OCI-LY1 (cell line): ENCODE results near the gene BAIAP2L2.

Experiments used
- H2AFZ ChIP-seq: fragments of 200-600 bp; sonication (generic), shearing (Covaris generic); 2 replicates; pipeline ENCODE4 v1.6.0; 2014; ENCODE audit warnings: antibody characterized with exemption, mild to moderate bottlenecking, low read length
- H3F3A ChIP-seq: fragments of 200-600 bp; sonication (generic), shearing (Covaris generic); 2 replicates; pipeline ENCODE4 v1.6.0; 2014; ENCODE audit warnings: mild to moderate bottlenecking, antibody characterized with exemption, low read length, moderate library complexity; ENCODE audit not compliant: insufficient read depth
- H3K27ac ChIP-seq: fragments of 200-600 bp; sonication (generic); 2 replicates; pipeline ENCODE4 v1.5.1; 2014; ENCODE audit warnings: low read length, mixed run types, mild to moderate bottlenecking, low read depth; ENCODE audit not compliant: poor library complexity, severe bottlenecking
- H3K27me3 ChIP-seq: fragments of 200-600 bp; sonication (generic); 2 replicates; pipeline ENCODE4 v1.6.0; 2014; ENCODE audit warnings: antibody characterized with exemption, mild to moderate bottlenecking, low read length, moderate library complexity; ENCODE audit not compliant: insufficient read depth
- H3K36me3 ChIP-seq: fragments of 200-600 bp; sonication (generic); 2 replicates; pipeline ENCODE4 v1.6.1; 2014; ENCODE audit warnings: mild to moderate bottlenecking, antibody characterized with exemption, low read length, moderate library complexity, mixed read lengths; ENCODE audit not compliant: insufficient read depth
- H3K4me1 ChIP-seq: fragments of 200-600 bp; sonication (generic); 2 replicates; pipeline ENCODE4 v1.5.1; 2014; ENCODE audit warnings: mild to moderate bottlenecking, low read length, moderate library complexity; ENCODE audit not compliant: insufficient read depth, severe bottlenecking
- H3K4me2 ChIP-seq: fragments of 200-600 bp; sonication (generic), shearing (Covaris generic); 2 replicates; pipeline ENCODE4 v1.6.1; 2014; ENCODE audit warnings: low read length
- H3K4me3 ChIP-seq: fragments of 200-600 bp; sonication (generic); 2 replicates; pipeline ENCODE4 v1.5.1; 2014; ENCODE audit warnings: low read length, low read depth, mild to moderate bottlenecking, mixed read lengths; ENCODE audit not compliant: poor library complexity, severe bottlenecking
- H3K79me2 ChIP-seq: fragments of 200-600 bp; shearing (Covaris generic); 2 replicates; pipeline ENCODE4 v1.6.1; 2016; ENCODE audit warnings: mixed run types, low read length, mixed read lengths; ENCODE audit not compliant: insufficient read depth
- H3K9ac ChIP-seq: fragments of 200-600 bp; sonication (generic), shearing (Covaris generic); 2 replicates; pipeline ENCODE4 v1.6.1; 2014; ENCODE audit warnings: mild to moderate bottlenecking, low read length, mixed read lengths
- H3K9me2 ChIP-seq: fragments of 200-600 bp; sonication (generic), shearing (Covaris generic); 2 replicates; pipeline ENCODE4 v1.6.1; 2014; ENCODE audit warnings: low read depth, mild to moderate bottlenecking, low read length, mixed read lengths
- H3K9me3 ChIP-seq: fragments of 200-600 bp; shearing (Covaris generic); 2 replicates; pipeline ENCODE4 v1.6.1; 2014; ENCODE audit warnings: low read length, mixed read lengths
- H4K20me1 ChIP-seq: fragments of 200-600 bp; sonication (generic), shearing (Covaris generic); 2 replicates; pipeline ENCODE4 v1.6.0; 2016; ENCODE audit warnings: mild to moderate bottlenecking, low read length; ENCODE audit not compliant: insufficient read depth
- EZH2 ChIP-seq: fragments of 200-600 bp; sonication (generic), shearing (Covaris generic); IDR thresholded peaks from 2 replicates; pipeline ENCODE4 v1.8.0; 2017; ENCODE audit warnings: borderline replicate concordance, mixed run types, mild to moderate bottlenecking, antibody characterized with exemption, low read length, moderate library complexity, mixed read lengths
- TF ChIP-seq, protein P1 (sequence below): fragments of 200-600 bp; sonication (generic), shearing (Covaris generic); IDR thresholded peaks from 2 replicates; pipeline ENCODE4 v1.5.1; 2017; ENCODE audit warnings: mild to moderate bottlenecking, antibody characterized with exemption, low read length, moderate library complexity, mixed read lengths

Gene BAIAP2L2

DNA sequence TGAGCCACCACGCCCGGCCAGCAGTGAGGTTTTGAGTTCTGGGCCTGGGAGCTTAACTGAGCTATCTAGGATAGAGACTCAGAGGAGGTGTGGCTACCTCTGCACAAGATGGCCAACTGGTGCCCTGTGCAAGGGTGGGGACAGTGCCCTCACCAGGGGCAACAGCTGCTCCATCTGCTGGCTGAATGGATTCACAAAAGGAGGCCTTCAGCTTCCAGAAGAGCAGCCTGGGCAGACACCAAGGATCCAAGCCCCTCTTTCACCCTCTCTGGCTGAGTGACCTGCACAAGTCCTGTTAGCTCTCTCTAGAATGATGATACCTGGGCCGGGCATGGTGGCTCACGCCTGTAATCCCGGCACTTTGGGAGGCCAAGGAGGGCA lies 33.5 kb upstream of the BAIAP2L2 start:
- H3K79me2 ChIP-seq, result no peaks in the 10 kb centered on the region
- no peaks in the 10 kb centered on the region for H3K9me3 ChIP-seq
- H2AFZ ChIP-seq, result no peak overlapping the region
- H3K27me3 ChIP-seq, result no peaks in the 10 kb centered on the region
- H4K20me1 ChIP-seq, result no peaks in the 10 kb centered on the region
- no peak overlapping the region for H3K4me3 ChIP-seq
- no peak overlapping the region for H3K27ac ChIP-seq
- H3K4me2 ChIP-seq, result no peak overlapping the region
- no peaks in the 10 kb centered on the region for H3K9me2 ChIP-seq
- H3F3A ChIP-seq, result no peaks in the 10 kb centered on the region
- H3K36me3 ChIP-seq, result peaks cover 8% of the 10 kb centered on the region
- H3K9ac ChIP-seq, result no peak overlapping the region
- H3K4me1 ChIP-seq, result peaks cover 5% of the 10 kb centered on the region
- TF ChIP-seq EZH2, result no peak
- TF ChIP-seq, protein P1, sequence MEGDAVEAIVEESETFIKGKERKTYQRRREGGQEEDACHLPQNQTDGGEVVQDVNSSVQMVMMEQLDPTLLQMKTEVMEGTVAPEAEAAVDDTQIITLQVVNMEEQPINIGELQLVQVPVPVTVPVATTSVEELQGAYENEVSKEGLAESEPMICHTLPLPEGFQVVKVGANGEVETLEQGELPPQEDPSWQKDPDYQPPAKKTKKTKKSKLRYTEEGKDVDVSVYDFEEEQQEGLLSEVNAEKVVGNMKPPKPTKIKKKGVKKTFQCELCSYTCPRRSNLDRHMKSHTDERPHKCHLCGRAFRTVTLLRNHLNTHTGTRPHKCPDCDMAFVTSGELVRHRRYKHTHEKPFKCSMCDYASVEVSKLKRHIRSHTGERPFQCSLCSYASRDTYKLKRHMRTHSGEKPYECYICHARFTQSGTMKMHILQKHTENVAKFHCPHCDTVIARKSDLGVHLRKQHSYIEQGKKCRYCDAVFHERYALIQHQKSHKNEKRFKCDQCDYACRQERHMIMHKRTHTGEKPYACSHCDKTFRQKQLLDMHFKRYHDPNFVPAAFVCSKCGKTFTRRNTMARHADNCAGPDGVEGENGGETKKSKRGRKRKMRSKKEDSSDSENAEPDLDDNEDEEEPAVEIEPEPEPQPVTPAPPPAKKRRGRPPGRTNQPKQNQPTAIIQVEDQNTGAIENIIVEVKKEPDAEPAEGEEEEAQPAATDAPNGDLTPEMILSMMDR, result no peak

DNA sequence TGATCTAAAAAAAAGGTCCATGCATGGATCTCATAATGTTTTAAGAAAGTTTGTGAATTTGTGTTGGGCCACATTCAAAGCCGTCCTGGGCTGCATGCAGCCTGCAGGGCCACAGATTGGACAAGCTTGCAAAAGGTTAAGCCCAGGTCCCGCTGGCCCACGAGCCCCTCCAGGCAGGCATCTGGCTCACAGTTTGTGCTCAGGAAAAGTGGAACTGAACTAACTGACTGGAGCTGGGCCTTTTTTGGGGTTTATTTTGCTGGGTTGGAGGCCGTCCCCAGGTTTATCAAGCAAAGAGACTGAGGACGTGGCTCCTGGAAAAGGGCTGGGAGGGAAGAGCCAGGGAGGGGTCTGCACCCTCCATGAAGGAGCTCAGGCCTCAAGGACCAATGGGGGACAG lies 32.1 kb upstream of the BAIAP2L2 start:
- Histone ChIP-seq H3K4me2 (no peak overlapping the region), H3K27ac (no peak overlapping the region)

DNA sequence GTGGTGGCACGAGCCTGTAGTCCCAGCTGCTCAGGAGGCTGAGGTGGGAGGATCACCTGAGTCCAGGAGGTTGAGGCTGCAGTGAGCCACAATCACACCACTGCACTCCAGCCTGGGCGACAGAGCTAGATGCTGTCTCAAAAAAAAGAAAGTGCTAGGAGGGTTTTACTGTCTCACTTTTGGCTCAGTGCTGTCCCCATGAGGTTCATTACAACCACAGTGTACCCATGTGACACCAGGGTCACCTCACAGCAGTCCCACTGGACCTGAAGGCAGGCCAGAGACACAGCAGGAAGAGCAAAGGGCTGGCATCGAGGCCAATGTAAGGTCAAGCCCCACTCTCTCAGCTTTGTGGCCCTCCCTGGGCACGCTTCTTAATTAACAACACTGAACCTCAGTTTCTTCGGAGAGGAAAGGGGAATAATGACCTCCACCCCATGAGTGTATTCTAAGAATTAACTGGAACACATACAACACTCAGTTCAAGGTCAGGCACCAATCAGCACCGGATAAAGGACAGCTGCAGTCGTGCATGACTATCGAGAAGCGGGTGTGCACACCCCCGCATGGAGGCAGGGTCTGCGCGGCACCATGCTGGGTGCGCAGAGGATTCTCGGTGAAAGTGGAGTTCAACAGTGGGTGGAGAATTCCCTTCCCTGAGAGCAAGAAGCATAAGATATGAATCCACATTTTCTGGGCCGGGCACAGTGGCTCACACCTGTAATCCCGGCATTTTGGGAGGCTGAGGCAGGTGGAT lies 30.9 kb upstream of the BAIAP2L2 start:
- Histone ChIP-seq H3K9me2 (no peaks in the 10 kb centered on the region), H3K9ac (no peak overlapping the region), H3F3A (no peaks in the 10 kb centered on the region), H3K79me2 (no peaks in the 10 kb centered on the region), H4K20me1 (no peaks in the 10 kb centered on the region), H3K27me3 (no peaks in the 10 kb centered on the region), H3K36me3 (peaks cover 8% of the 10 kb centered on the region), H3K27ac (no peak overlapping the region), H3K9me3 (no peaks in the 10 kb centered on the region), H2AFZ (no peak overlapping the region), H3K4me2 (no peak overlapping the region), H3K4me1 (no peaks in the 10 kb centered on the region), H3K4me3 (no peak overlapping the region)
- TF ChIP-seq, protein P1, result no peak
- no peak for TF ChIP-seq EZH2

More for the DNA sequence above, 32.1 kb upstream of the BAIAP2L2 start:
- Histone ChIP-seq H3K9me3 (no peaks in the 10 kb centered on the region), H3K79me2 (no peaks in the 10 kb centered on the region), H3K27me3 (no peaks in the 10 kb centered on the region), H3F3A (no peaks in the 10 kb centered on the region), H3K4me1 (no peaks in the 10 kb centered on the region), H3K36me3 (peaks cover 8% of the 10 kb centered on the region), H2AFZ (no peak overlapping the region), H3K9ac (no peak overlapping the region), H4K20me1 (no peaks in the 10 kb centered on the region), H3K9me2 (no peaks in the 10 kb centered on the region), H3K4me3 (no peak overlapping the region)
- TF ChIP-seq, protein P1, result no peak
- no peak for TF ChIP-seq EZH2
